Stimulated activated CD8-positive, alpha-beta memory T cell treated with anti-CD3 and anti-CD28 coated beads, Interleukin-15, amount 100 ng/mL, for 1 hour (primary cell): ENCODE results near the gene HLA-DRB5.
"Not testable (repeated sequence)": the region's sequence is repeated elsewhere in the genome, so short reads cannot be mapped to it uniquely, and the experiment has no call there.

Experiments used
- DNase-seq: peaks from one replicate; pipeline ENCODE4 v3.0.0-alpha.2; 2020; ENCODE audit warnings: low read depth

Gene HLA-DRB5

GRCh38 chr6:32529697-32530430 is at the start of gene HLA-DRB5:
Gene HLA-DRB5 (minus strand): TSS chr6:32530287. CDS start chr6:32530224, 63 bp downstream.
- no peak for DNase-seq

- DNase-seq = no peak
Measured at GRCh38 chr6:32578962-32579361, 48.9 kb upstream of the HLA-DRB5 start.

GRCh38 chr6:32577493-32577892 is 47.4 kb upstream of the HLA-DRB5 start:
- DNase-seq = not testable (repeated sequence)

GRCh38 chr6:32576250-32576649 is 46.2 kb upstream of the HLA-DRB5 start:
- DNase-seq = no peak

- DNase-seq = no peak
Measured at GRCh38 chr6:32570363-32570905, 40.3 kb upstream of the HLA-DRB5 start.

GRCh38 chr6:32568561-32568960 is 38.5 kb upstream of the HLA-DRB5 start:
- DNase-seq = no peak

- no peak for DNase-seq
Measured at GRCh38 chr6:32566957-32567356, 36.9 kb upstream of the HLA-DRB5 start.

GRCh38 chr6:32565511-32565910 is 35.4 kb upstream of the HLA-DRB5 start:
- no peak for DNase-seq

GRCh38 chr6:32562940-32563339 is 32.9 kb upstream of the HLA-DRB5 start:
- no peak for DNase-seq

GRCh38 chr6:32559747-32560146 is 29.7 kb upstream of the HLA-DRB5 start:
- no peak for DNase-seq

- no peak for DNase-seq
Measured at GRCh38 chr6:32558426-32559057, 28.5 kb upstream of the HLA-DRB5 start.

- no peak for DNase-seq
Measured at GRCh38 chr6:32554116-32554965, 24.3 kb upstream of the HLA-DRB5 start.

GRCh38 chr6:32553037-32553742 is 23.1 kb upstream of the HLA-DRB5 start:
- DNase-seq = no peak

GRCh38 chr6:32551410-32551809 is 21.3 kb upstream of the HLA-DRB5 start:
- DNase-seq = no peak

GRCh38 chr6:32539839-32540238 is 9.8 kb upstream of the HLA-DRB5 start:
- DNase-seq = no peak

- DNase-seq = not testable (repeated sequence)
Measured at GRCh38 chr6:32530431-32530793, 325 bp upstream of the HLA-DRB5 start.

- no peak for DNase-seq
Measured at GRCh38 chr6:32522302-32523047, 7.6 kb downstream of the HLA-DRB5 start.

- DNase-seq = no peak
Measured at GRCh38 chr6:32519910-32520258, 10.2 kb downstream of the HLA-DRB5 start.

- no peak for DNase-seq
Measured at GRCh38 chr6:32519118-32519909, 10.8 kb downstream of the HLA-DRB5 start.

GRCh38 chr6:32517654-32518445 is 12.2 kb downstream of the HLA-DRB5 start:
- DNase-seq = no peak
